ENCODE results near the gene PPP4R3B.
A peak's percentile ranks its signal among the peaks of the same experiment; 100 is the strongest.

Gene PPP4R3B

DNA sequence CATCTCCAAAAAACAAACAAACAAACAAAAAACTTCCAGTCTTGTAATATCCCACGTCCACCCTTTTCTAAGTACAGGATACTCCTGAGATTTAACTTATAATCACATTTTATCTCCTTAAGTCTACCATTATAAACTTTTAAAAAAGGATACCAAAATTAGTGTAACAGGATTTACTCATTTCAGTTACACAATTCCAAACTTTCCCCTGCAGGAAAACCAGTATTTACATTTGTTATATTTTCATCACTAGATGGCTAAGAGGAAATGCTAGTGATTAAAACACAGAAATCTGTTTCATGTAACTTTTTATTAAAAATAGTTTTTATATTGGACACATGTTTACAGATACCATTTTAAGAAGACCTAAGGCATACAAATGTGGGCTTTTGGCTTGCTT lies 70.4 kb downstream of the PPP4R3B start:
- H3K4me3 ChIP-seq (ENCODE audit: low read depth, low read length), result no peak overlapping the region
- TF ChIP-seq, protein P1, sequence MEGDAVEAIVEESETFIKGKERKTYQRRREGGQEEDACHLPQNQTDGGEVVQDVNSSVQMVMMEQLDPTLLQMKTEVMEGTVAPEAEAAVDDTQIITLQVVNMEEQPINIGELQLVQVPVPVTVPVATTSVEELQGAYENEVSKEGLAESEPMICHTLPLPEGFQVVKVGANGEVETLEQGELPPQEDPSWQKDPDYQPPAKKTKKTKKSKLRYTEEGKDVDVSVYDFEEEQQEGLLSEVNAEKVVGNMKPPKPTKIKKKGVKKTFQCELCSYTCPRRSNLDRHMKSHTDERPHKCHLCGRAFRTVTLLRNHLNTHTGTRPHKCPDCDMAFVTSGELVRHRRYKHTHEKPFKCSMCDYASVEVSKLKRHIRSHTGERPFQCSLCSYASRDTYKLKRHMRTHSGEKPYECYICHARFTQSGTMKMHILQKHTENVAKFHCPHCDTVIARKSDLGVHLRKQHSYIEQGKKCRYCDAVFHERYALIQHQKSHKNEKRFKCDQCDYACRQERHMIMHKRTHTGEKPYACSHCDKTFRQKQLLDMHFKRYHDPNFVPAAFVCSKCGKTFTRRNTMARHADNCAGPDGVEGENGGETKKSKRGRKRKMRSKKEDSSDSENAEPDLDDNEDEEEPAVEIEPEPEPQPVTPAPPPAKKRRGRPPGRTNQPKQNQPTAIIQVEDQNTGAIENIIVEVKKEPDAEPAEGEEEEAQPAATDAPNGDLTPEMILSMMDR (IDR thresholded peaks at IDR 0.05; ENCODE audit: borderline replicate concordance, insufficient read depth, low read depth, low read length), result no peak

DNA sequence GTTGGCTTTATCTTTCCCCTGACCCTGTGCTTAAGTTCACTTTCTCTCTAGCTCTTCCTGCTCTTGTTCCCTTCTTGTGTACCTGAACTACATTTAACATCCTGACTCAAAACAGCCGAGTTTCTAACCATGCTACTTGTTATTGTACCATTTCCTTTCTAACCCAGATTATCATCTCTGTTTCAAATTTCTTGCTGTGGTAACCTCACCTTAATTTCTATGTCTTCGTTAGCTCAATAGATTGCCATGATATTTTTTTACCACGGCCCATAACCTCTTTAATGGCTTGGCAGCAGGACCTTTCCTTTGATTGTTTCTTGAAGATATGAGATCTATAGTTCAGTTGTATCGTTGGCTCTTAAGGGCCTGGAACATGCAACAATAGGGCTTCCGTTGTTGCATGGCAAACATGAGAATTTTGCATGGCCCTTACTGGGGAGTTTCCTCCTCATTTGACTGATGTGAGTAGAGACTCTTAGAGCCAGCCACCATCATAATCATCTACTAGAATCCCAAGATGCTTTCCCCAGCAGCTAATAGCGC lies 86.8 kb downstream of the PPP4R3B start:
- TF ChIP-seq, protein P1 (IDR thresholded peaks at IDR 0.05; ENCODE audit: borderline replicate concordance, insufficient read depth, low read depth, low read length), result no peak
- H3K4me3 ChIP-seq (ENCODE audit: low read depth, low read length), result no peak overlapping the region

DNA sequence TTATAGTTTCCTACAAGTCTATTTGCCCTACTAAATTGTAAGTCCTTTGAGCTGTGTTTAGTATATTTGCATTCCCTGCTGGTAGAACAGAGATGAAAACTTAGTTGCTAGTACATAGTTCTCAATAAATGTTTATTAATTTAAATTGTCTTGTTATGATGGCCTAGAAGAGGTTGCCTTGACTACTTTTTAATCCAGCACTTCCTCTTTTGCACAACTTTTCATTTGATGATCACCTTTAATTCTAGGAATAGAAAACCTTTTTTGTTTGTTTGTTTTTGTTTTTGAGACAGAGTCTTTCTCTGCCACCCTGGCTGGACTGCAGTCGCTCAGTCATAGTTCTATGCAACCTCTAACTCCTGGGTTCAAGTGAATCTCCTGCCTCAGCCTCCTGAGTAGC lies 91.2 kb downstream of the PPP4R3B start:
- no peak overlapping the region for H3K4me3 ChIP-seq (ENCODE audit: low read depth, low read length)
- TF ChIP-seq, protein P1 (IDR thresholded peaks at IDR 0.05; ENCODE audit: borderline replicate concordance, insufficient read depth, low read depth, low read length), result no peak

DNA sequence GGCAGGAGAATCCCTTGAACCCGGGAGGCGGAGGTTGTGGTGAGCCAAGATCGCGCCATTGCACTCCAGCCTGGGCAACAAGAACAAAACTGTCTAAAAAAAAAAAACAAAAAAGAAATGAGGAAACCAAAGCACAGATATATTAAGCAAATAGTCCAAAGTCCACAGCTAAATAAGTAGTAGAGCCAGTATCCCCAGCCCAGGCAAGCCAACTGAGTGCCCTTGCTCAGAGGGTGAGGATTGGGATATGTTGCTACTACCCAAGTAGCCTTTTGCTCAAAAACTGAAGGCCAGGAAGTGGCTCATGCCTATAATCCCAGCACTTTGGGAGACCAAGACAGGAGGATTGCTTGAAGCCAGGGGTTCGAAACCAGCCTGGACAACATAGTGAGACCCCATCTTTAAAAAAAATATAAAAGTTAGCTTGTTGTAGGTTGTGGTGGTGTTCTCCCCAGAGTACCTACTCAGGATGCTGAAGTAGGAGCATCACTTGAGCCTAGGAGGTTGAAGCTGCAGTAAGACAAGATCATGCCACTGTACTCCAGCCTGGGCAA lies 92.5 kb downstream of the PPP4R3B start:
- TF ChIP-seq, protein P1 (IDR thresholded peaks at IDR 0.05; ENCODE audit: borderline replicate concordance, insufficient read depth, low read depth, low read length), result no peak
- H3K4me3 ChIP-seq (ENCODE audit: low read depth, low read length), result no peak overlapping the region

DNA sequence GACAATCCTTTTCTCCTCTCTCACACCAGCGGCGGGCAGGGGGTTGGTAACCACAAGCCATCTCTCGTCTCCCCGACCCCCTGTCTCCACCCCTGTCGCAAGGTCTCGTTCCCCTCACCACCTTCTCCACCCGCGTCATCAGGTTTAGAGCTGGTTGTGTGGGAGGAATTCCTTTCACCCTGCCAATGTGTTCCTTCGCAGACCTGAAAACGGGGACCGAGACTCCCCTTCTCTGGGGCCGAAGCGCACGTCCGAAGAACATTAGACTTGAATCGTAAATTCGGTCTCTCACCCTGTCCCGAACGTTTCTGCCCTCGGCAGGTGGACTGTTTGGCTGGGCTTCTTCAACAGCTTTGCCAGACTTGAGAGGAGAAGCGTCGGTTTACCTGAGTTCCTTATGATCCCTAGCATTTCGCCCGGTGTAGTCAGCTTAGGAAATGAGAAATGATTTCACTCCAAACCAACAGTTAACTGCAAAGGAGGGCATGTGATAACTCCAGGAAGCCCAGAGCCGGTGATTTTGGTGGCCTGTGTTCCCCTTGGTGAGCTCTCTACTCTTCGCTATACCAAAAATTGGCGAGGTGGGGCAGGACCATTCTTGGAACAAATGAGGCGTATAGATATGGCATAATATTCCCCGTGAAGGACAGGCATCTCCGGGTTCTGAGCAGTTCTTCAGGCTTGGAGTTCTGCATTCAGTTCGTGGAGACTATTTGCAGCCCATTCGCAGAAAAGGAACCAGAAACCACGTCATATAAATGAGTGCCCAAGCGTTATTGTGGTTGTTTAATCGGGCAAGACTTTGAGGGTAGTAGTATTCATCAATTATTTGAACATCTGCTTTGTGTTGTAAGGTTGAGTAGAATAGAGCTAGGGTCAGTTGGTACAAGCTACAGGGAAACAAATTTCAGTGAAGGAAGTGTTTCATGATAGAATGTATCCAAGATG lies 97.2 kb downstream of the PPP4R3B start:
- TF ChIP-seq, protein P1 (IDR thresholded peaks at IDR 0.05; ENCODE audit: borderline replicate concordance, insufficient read depth, low read depth, low read length), result no peak
- H3K4me3 ChIP-seq (ENCODE audit: low read depth, low read length), result peak overlapping the region; percentile 74

DNA sequence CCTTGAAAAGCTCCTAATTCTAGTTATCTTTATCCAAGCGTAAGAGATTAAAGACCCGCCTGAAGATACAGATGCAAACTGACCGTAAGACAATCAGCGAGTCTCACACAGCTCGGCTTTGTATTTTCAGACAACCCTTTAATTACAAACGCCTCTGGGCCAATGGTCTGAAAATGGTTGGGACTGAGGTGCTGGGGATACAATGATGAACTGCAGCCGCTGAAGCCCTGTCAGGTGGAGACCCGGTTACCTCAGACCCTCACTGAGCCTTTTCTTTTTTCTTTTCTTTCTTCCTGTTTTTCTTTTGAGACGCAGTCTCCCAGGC lies 98.6 kb downstream of the PPP4R3B start:
- TF ChIP-seq, protein P1 (IDR thresholded peaks at IDR 0.05; ENCODE audit: borderline replicate concordance, insufficient read depth, low read depth, low read length), result no peak
- peak overlapping the region; percentile 74 for H3K4me3 ChIP-seq (ENCODE audit: low read depth, low read length)

All from GM12875 (cell line).